Stimulated activated memory B cell treated with anti-CD40 and anti-IgM and Interleukin-4, amounts not matched to agents 10 μg/mL and 1 μg/mL and 100 μg/mL, for 72 hours (primary cell): ENCODE data around the gene TGFA.

Experiments
- ATAC-seq: fragments of 150-1000 bp; cut with Tn5 transposase; 2 replicates; pipeline ENCODE4 v1.10.0; 2021
- H3K27ac Mint-ChIP-seq: one replicate; pipeline ENCODE4 v1.8.0; 2022; ENCODE audit warnings: mild to moderate bottlenecking, mixed read lengths
- H3K27me3 Mint-ChIP-seq: one replicate; pipeline ENCODE4 v1.8.0; 2022; ENCODE audit warnings: mixed read lengths
- H3K36me3 Mint-ChIP-seq: one replicate; pipeline ENCODE4 v1.8.0; 2022; ENCODE audit warnings: mixed read lengths
- H3K4me1 Mint-ChIP-seq: one replicate; pipeline ENCODE4 v1.8.0; 2022; ENCODE audit warnings: mixed read lengths
- H3K4me3 Mint-ChIP-seq: one replicate; pipeline ENCODE4 v1.8.0; 2022; ENCODE audit warnings: mild to moderate bottlenecking, moderate library complexity, mixed read lengths
- H3K9me3 Mint-ChIP-seq: one replicate; pipeline ENCODE4 v1.8.0; 2022; ENCODE audit warnings: mixed read lengths

The TGFA gene

DNA sequence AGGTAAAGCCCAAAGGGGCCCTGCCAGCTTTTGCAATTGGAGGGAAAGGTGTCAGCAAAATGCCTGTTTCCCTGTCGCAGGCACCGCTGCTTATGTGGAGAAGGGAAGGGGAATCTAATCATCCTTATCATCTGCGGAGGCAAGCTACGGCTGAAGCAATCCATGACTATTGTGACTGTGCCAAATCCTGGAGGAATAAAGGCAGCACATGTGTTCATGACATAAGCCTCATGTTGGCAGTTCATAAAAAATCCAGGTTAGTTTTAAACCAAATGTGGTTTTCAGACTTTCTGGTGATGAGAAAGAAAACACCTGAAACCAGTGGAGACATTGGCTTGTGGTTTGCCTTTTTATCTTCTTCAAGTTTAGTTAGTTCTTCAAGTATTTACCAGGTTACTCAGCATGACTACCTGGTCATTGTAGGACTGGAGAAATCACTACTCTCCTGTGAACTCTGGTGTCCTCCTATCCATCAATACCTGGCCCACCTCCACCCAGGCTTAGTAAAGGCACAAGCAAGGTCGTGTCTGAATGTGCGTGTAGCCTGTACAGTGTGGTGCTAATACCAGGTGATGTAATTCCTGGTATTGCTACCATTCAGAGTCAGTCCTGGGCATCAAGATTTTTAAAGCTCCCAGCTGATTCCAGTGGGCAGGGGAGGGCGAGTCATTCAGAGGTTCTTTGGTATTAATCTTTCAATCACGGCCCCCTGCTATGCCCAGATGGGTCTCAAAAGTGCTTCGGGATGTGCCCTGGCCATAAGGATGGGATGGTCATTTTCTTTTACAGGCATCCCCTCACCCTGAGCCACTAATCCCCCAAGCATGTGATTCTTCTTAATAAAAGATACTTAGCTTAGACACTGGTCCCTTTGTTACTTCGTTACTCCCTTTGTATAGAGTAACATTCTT, 96.8 kb downstream of the TGFA start:
- Mint-ChIP-seq H3K27me3 (peaks cover 14% of the 10 kb centered on the region), H3K4me1 (no peaks in the 10 kb centered on the region), H3K27ac (no peak overlapping the region), H3K36me3 (no peaks in the 10 kb centered on the region), H3K9me3 (no peaks in the 10 kb centered on the region), H3K4me3 (no peak overlapping the region)
- ATAC-seq: no peak

DNA sequence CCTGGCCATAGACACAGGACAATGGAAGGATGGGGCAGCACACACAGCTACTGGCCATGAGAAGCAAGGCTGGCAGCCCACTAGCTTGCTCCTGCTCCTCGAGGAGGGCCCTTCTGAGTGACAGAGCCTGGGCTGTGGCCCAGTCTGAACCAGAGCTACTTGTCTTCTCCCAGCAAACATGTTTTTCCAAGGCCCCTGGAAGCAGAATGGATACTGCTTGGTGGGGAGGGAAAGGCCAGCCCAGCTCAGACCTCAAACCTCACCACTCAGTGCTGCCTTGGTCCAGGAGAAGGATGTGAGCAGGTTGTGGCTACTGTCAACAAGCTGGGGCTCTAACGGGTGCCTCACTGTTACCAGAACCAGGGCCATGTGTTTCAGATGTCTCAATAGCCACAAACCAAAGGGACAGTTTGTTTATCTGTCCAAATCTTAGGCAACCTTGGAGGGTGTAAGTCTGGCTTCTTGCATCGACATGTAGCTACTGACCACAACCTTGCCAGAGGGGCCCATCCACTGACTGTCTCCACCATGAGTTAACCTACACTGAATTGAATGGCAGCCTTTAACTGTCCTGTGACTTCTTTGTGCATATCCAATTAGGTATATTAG, 98.6 kb downstream of the TGFA start:
- H3K9me3 Mint-ChIP-seq: no peaks in the 10 kb centered on the region
- H3K4me3 Mint-ChIP-seq: no peak overlapping the region
- H3K27me3 Mint-ChIP-seq: peaks cover 14% of the 10 kb centered on the region
- H3K27ac Mint-ChIP-seq: no peak overlapping the region
- no peak for ATAC-seq
- no peaks in the 10 kb centered on the region for H3K36me3 Mint-ChIP-seq
- H3K4me1 Mint-ChIP-seq: no peaks in the 10 kb centered on the region

DNA sequence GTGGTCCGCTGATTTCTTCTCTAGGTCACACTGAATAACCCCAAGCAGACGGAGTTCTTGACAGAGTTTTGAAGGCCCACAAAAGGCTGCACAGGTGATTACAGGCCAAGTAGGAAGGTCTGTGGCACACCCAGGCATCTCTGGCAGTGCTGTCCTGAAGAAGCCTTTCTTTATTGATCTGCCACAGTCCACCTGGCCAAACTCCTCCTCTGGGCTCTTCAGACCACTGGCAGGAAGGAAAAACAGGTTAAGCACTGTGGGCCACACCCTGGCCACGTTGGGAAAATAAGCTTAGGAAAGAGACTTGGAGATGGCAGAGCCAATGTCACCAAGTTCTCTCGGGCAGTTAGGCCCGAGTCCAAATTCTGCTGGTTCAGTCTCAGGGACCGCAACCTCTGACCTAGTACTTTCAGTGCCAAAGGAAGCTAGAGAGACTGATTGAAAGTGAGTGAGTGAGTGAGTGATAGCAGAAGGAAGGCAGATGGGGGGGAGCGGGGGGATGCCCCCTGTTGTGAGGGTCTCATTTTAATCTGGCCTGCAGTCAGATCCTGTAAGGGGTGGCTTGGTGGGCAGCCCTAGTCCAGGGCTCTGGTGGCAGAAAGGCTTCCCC, 102.9 kb downstream of the TGFA start:
- Mint-ChIP-seq H3K9me3 (no peaks in the 10 kb centered on the region), H3K27ac (no peak overlapping the region), H3K4me3 (no peak overlapping the region), H3K4me1 (no peaks in the 10 kb centered on the region), H3K36me3 (no peaks in the 10 kb centered on the region), H3K27me3 (peaks cover 9% of the 10 kb centered on the region)
- ATAC-seq: no peak

DNA sequence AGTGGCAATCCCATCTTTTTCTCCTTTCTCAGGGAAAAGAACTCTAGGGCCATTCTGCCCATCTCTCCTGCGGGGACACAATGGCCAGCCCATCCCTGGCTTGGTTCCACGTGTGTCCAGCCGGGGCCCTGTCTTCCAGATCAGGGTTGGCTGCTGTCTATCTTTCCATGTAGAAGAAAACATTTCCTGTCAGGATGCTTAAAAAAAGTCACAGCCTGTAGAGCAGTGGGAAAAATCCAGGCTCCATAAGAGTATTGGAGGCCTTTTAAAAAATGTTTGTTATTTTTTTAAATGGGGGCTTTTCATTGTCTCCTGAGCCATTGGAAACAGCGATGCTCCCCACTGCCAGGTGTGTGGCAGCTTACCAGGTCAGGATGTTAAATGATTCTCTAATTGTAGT, 105.6 kb downstream of the TGFA start:
- Mint-ChIP-seq H3K4me3 (no peak overlapping the region), H3K27ac (no peak overlapping the region), H3K27me3 (peaks cover 19% of the 10 kb centered on the region), H3K4me1 (no peaks in the 10 kb centered on the region), H3K9me3 (no peaks in the 10 kb centered on the region), H3K36me3 (no peaks in the 10 kb centered on the region)
- no peak for ATAC-seq

DNA sequence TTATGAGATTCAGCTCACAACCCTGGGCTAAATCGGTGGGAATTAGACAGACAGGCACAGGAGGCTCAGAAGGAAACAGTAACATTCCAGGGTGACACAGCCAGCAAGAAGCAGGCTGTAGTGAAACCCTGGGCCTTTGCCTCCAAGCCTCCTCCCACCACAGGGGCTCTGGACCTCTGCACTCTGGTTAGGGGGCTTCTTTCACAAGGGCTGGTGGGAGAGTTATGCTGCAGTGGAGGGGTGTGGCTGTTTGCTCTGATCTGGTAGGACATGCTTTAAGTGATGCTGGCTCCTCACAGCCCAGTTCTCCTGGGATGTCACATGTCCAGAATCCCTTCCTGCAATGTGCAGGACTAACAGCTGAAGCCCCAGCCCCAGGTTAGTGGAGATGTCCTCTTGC, 109.9 kb downstream of the TGFA start:
- Mint-ChIP-seq H3K27me3 (peaks cover 43% of the 10 kb centered on the region), H3K4me1 (no peaks in the 10 kb centered on the region), H3K27ac (no peak overlapping the region), H3K4me3 (no peak overlapping the region), H3K36me3 (no peaks in the 10 kb centered on the region), H3K9me3 (no peaks in the 10 kb centered on the region)
- ATAC-seq: no peak

DNA sequence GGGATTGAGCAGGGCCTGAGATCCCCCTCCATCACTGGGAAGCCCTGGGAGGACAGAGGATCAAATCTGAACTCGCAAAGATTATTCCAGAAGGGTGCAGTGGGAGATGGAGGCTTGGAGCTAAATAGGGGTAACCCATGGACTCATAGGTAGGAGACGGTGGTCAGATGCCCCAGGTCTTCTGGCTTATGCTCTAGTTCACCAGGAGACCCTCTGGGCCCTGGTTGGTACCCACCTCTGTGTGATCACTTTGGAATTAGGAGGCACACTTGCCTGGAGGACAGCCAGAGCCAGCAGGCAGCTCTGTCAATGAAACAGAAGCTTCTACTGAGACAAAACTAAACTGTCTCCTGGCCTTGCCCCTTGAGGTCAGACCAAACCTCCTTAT, 110.6 kb downstream of the TGFA start:
- H3K27ac Mint-ChIP-seq: no peak overlapping the region
- H3K27me3 Mint-ChIP-seq: peaks cover 46% of the 10 kb centered on the region
- no peak for ATAC-seq
- H3K4me1 Mint-ChIP-seq: no peaks in the 10 kb centered on the region
- H3K36me3 Mint-ChIP-seq: no peaks in the 10 kb centered on the region
- H3K9me3 Mint-ChIP-seq: no peaks in the 10 kb centered on the region
- no peak overlapping the region for H3K4me3 Mint-ChIP-seq

DNA sequence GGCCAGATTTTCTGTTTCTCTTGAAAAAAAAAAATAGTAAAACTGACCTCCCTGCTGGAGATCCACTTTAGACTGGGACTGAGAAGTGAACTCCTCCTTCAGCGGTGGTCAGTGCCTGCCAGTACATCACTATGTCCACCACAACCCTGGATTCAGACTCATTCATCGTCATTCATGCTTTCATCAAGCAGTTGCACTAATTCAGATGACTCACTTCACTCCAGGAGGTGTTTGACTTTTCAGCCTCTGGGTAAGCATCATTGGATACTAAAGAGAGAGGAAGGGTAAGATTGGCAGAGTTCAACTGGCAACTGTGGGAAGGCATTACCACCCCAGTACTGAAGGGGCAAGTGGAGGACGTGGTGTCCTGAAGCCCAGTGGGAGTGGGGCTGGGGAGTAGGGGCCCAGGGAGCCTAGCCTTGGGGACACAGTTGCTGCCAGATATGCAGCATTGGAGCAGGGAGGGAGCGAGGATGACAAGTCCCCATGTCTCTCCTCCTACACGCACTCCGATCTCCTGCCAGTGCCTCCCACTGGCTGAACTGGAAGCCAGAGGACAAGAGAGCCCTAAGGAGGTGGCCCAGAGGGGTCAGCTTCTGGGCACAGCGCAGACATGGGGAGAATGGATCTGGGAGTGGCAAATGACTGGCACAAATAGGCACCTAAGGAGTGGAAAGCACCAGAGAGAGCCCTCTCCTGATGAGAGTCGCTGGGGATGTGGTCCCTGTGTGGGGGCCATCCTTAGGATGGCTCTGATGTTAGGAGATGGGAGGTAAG, 111.1 kb downstream of the TGFA start:
- Mint-ChIP-seq H3K36me3 (no peaks in the 10 kb centered on the region), H3K4me1 (no peaks in the 10 kb centered on the region), H3K4me3 (no peak overlapping the region), H3K9me3 (no peaks in the 10 kb centered on the region), H3K27me3 (peaks cover 44% of the 10 kb centered on the region), H3K27ac (no peak overlapping the region)
- no peak for ATAC-seq

DNA sequence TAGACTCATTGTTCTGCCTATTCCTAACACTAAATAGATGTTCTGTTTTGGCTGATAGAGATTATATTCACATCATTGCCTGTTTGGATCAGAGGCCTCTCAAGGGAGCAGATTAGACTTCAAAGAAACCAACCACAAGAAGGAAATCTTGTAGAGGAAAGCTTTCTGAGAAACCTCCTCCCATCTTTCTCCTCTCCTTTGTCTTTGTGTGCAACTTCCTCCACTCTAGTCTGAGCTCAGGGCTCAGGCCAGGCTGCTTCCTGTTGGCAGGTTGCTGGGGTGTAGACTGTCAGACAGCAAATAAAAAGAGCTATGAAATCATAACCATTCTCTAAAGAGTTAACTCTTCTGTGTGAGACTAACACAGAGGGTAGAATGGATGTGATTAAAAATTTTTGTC, 113.0 kb downstream of the TGFA start:
- H3K27ac Mint-ChIP-seq: no peak overlapping the region
- no peaks in the 10 kb centered on the region for H3K9me3 Mint-ChIP-seq
- no peaks in the 10 kb centered on the region for H3K36me3 Mint-ChIP-seq
- H3K4me3 Mint-ChIP-seq: no peak overlapping the region
- H3K27me3 Mint-ChIP-seq: peaks cover 57% of the 10 kb centered on the region
- no peak for ATAC-seq
- no peaks in the 10 kb centered on the region for H3K4me1 Mint-ChIP-seq

DNA sequence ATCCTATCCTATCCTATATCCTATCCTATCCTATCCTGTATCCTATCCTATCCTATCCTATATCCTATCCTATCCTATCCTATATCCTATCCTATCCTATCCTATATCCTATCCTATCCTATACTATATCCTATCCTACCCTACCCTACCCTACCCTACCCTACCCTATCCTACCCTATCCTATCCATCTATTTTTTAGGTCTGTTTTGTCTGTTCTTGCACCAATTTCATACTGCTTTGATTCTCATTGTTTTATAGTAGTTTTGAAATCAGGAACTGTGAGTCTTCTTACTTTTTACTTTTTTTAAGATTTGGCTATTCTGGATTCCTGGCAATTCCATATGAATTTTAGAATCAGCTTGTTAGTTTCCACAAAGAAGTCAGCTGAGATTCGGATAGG, 118.5 kb downstream of the TGFA start:
- H3K4me3 Mint-ChIP-seq: no peak overlapping the region
- no peak for ATAC-seq
- H3K27me3 Mint-ChIP-seq: peaks cover 27% of the 10 kb centered on the region
- H3K27ac Mint-ChIP-seq: no peak overlapping the region
- H3K36me3 Mint-ChIP-seq: no peaks in the 10 kb centered on the region
- peaks cover 3% of the 10 kb centered on the region for H3K9me3 Mint-ChIP-seq
- H3K4me1 Mint-ChIP-seq: no peaks in the 10 kb centered on the region

DNA sequence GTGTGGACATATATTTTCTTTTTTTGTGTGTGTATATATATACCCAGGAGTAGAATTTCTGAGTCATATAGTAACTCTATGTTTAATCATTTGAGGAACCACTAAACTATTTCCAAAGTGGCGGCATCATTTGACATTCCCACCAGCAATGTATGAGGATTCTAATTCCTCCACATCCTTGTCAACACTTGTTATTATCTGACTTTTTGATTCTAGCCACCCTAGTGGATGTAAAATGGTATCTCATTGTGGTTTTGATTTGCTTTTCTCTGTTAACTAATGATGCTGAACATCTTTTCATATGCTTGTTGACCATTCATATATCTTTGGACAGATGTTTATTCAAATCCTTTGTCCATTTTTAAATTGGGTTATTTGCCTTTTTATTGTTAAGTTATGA, 120.3 kb downstream of the TGFA start:
- peaks cover 3% of the 10 kb centered on the region for H3K9me3 Mint-ChIP-seq
- H3K36me3 Mint-ChIP-seq: no peaks in the 10 kb centered on the region
- H3K27ac Mint-ChIP-seq: no peak overlapping the region

DNA sequence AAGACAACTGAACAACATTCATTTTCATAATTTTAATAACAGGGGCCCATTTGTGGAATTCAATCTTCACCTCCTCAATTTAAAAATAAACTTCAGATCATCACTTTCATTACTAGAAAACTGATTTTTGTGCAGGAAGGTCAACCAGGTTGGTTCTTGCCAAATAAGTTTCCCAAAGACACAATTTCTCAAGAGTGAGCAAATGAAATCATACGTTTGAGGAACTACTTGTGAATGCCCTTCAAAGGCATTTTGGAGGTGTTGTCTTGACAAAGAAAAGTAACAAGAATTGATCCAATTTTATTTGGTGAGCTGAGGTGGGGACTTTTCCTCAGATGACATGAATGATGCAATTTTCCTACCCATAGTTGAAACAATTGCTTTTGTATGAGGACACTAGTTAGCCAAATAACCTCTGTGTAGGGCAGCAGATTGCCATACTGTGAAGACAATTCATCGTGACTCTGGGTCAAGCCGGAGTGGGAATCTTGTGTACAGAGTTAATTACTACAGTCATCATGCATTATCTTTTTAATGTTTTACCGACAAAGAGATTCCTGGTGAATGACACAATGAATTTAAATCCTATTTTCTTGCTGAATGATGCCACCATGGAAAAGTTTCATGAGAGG, 121.8 kb downstream of the TGFA start:
- Mint-ChIP-seq H3K36me3 (no peaks in the 10 kb centered on the region), H3K27ac (no peak overlapping the region), H3K9me3 (peaks cover 3% of the 10 kb centered on the region), H3K27me3 (peaks cover 6% of the 10 kb centered on the region), H3K4me1 (no peaks in the 10 kb centered on the region), H3K4me3 (no peak overlapping the region)
- ATAC-seq: no peak

More for the DNA sequence above, 120.3 kb downstream of the TGFA start:
- Mint-ChIP-seq H3K27me3 (peaks cover 19% of the 10 kb centered on the region), H3K4me1 (no peaks in the 10 kb centered on the region), H3K4me3 (no peak overlapping the region)
- ATAC-seq: no peak

DNA sequence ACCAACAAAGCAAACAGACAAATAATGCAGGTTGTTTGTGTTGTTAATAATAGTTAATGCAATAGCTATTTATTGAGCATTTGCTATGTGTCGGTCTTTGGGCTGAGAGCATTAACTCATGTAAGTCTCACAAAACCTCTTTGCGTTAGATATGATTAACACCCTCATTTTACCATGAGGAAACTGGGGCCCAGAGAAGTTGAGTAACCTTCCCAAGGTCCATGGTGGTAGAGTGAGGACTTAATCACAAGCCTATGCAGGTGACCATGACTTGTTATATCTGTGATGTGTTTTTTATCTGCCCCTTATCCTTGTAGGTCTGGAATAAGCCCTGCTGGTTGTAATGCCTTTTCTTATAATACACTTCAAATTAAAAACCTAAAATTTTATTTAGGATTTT, 127.3 kb downstream of the TGFA start:
- H3K4me3 Mint-ChIP-seq: no peak overlapping the region
- H3K27me3 Mint-ChIP-seq: peaks cover 31% of the 10 kb centered on the region
- no peaks in the 10 kb centered on the region for H3K36me3 Mint-ChIP-seq
- no peaks in the 10 kb centered on the region for H3K9me3 Mint-ChIP-seq
- H3K4me1 Mint-ChIP-seq: no peaks in the 10 kb centered on the region
- no peak overlapping the region for H3K27ac Mint-ChIP-seq
- ATAC-seq: no peak

DNA sequence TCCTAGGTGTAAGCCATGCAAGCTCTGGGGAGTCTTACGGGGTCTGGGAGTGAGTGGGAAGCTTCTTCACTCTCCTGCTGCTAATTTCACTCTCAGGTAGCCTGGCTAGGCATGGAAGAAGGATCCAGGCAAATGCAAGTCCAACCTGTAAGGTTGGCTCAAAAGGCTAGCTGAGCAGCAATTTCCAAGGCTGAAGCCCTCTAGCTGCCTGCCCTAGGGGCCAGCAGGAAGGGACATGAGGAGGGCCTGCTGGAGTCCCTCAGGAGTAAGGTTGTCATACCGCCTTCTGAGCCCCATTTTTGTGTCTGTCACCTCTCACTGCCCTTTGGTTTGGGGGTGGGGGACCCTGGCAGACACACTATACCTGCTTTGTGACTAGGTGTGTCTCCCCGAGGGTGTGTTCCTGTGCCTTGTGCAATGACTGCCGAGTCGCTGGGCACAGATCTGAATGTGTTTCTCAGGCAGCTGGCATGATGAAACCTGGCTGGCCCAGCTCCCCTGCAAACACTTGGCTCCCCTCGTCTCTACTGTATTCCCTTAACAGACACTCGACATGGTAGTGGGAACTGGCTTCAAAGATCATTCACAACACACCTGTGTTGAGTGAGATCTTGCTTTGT, 127.8 kb downstream of the TGFA start:
- Mint-ChIP-seq H3K36me3 (no peaks in the 10 kb centered on the region), H3K4me1 (no peaks in the 10 kb centered on the region), H3K4me3 (no peak overlapping the region), H3K9me3 (no peaks in the 10 kb centered on the region), H3K27ac (no peak overlapping the region), H3K27me3 (peaks cover 31% of the 10 kb centered on the region)
- ATAC-seq: no peak

DNA sequence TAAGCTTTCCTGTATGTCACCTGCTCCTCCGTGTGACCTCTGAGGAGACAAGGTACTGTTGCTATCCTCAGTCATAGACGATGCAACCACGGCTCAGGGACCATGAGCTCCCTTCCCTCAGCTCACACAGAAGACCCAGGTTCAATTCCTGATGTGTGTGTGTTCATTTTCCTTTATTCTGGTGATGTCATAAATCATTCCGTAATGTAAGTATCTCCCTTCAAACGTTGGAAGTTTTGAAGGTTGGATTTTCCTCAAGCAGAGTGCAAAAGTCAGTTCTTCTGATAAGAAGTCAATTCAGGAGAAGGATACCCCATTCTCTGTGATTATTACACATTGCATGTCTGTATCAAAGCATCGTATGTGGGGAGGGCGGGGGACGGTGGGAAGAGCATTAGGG, 132.9 kb downstream of the TGFA start:
- Mint-ChIP-seq H3K4me1 (no peaks in the 10 kb centered on the region), H3K27ac (no peak overlapping the region), H3K36me3 (no peaks in the 10 kb centered on the region), H3K9me3 (no peaks in the 10 kb centered on the region), H3K27me3 (peaks cover 38% of the 10 kb centered on the region), H3K4me3 (no peak overlapping the region)
- no peak for ATAC-seq
